ENCODE data around the gene TPM4.

- TF ChIP-seq POLR2AphosphoS5 (IDR thresholded peaks at IDR 0.05) (no peak), POLR2A (IDR thresholded peaks at IDR 0.05) (no peak), CTCF (IDR thresholded peaks at IDR 0.05) (no peak)
Measured at GRCh38 chr19:16112778-16113177, 36.5 kb downstream of the TPM4 start.
